Transverse colon (tissue), 4 donors: ENCODE results near the gene SMYD3. TPM values are rescaled to one million over a fixed set of nuclear protein-coding genes. Genes with fewer than 3 reads are reported as not detected.

Experiments
- DNase-seq: peaks from one replicate; pipeline ENCODE4 v3.0.0-alpha.2; 2019
- H3K27ac ChIP-seq, 4 donors: fragments of 200-600 bp; sonication (generic); 2 replicates each; pipeline ENCODE4 v1.5.1; 2016 to 2018; ENCODE audit warnings: inconsistent platforms in 4 of 4
- H3K27me3 ChIP-seq: fragments of 200-600 bp; sonication (generic); 2 replicates; pipeline ENCODE4 v1.5.1; 2017; ENCODE audit warnings: inconsistent platforms
- H3K36me3 ChIP-seq, 4 donors: fragments of 200-600 bp; sonication (generic); 2 replicates each; pipeline ENCODE4 v1.5.1; 2017 to 2019; ENCODE audit warnings: inconsistent platforms in 4 of 4
- H3K4me1 ChIP-seq, 4 donors: fragments of 200-600 bp; sonication (generic); 2 replicates each; pipeline ENCODE4 v1.5.1; 2017 to 2020; ENCODE audit warnings: inconsistent platforms in 4 of 4
- H3K4me3 ChIP-seq, 4 donors: fragments of 200-600 bp; sonication (generic); 1 replicate in 1 of 4; 2 replicates in 3 of 4; pipeline versions ENCODE4 v1.5.1 to v1.6.1; 2017 to 2019; ENCODE audit warnings: inconsistent platforms in 4 of 4
- H3K9me3 ChIP-seq, 2 donors: fragments of 200-600 bp; sonication (generic); 2 replicates each; pipeline ENCODE4 v1.5.1; 2017 to 2019; ENCODE audit warnings: inconsistent platforms in 2 of 2
- CTCF ChIP-seq, 5 experiments: fragments of 200-600 bp in 3 of 5; fragments of 450-650 bp in 2 of 5; sonication (generic) in 3 of 5; IDR thresholded peaks; 1 replicate in 2 of 5; 2 replicates in 3 of 5; pipeline ENCODE4 v1.5.1; 2016 to 2017; ENCODE audit warnings: antibody characterized with exemption in 5 of 5, inconsistent platforms in 3 of 5, mild to moderate bottlenecking in 2 of 5, moderate library complexity in 1 of 5
- EP300 ChIP-seq: sonication (generic); formaldehyde crosslinking; IDR thresholded peaks from one replicate; pipeline ENCODE4 v1.6.1; 2017; ENCODE audit warnings: antibody characterized with exemption, low read depth
- POLR2A ChIP-seq: fragments of 450-650 bp; IDR thresholded peaks from one replicate; pipeline ENCODE4 v1.6.1; 2016; ENCODE audit warnings: antibody characterized with exemption, mild to moderate bottlenecking, moderate library complexity
- POLR2AphosphoS5 ChIP-seq, 3 donors: sonication (generic); formaldehyde crosslinking; IDR thresholded peaks; one replicate each; pipeline ENCODE4 v1.6.1; 2016; ENCODE audit warnings: antibody characterized with exemption in 3 of 3
- WGBS, 2 donors: methylation state at CpG; one replicate each; pipeline ENCODE4 v1.1.5; 2018; ENCODE audit warnings: low coverage in 1 of 2; 5-methylcytosine and 5-hydroxymethylcytosine counted together
- in situ Hi-C, 4 donors: fragments of 200-750 bp; cut with MboI; loops; one replicate each; pipeline versions ENCODE4 v1.15.0 to v1.15.1; 2017; ENCODE audit warnings: low sequenced_read_pairs in 3 of 4, low pct_ligation_motif_present in 1 of 4, low pct_unique_long_range_greater_than_20kb in 1 of 4
- intact Hi-C: fragments of 100-400 bp; cut with DNase I; formaldehyde crosslinking; loops from one replicate; pipeline ENCODE4 v1.15.1; 2023; ENCODE audit warnings: low total_unique reads
- total RNA-seq, 4 donors: library from RNA; depleted of rRNA; stranded (reverse); fragments of >200 nt; gene quantifications; one replicate each; pipeline ENCODE4 v1.1.0, GENCODE V29; 2016

Gene SMYD3
- total RNA-seq, 4 donors from 2014 or later, result 10.5 to 31.3 (median 25.8) TPM

- H3K36me3 ChIP-seq, result no peaks in the 10 kb centered on the region
- no peak overlapping the region for H3K4me3 ChIP-seq
- TF ChIP-seq POLR2AphosphoS5 (IDR thresholded peaks at IDR 0.05), result no peak
- TF ChIP-seq CTCF (IDR thresholded peaks at IDR 0.05), result no peak
- TF ChIP-seq POLR2A, result no peak
- no peak for TF ChIP-seq EP300
- 97% methylated on average over 6 of the region's 10 CpGs; no CpG with 5 or more reads in 1 of the 2 donors for WGBS, 2 donors
- no peak overlapping the region for H3K27ac ChIP-seq
- H3K9me3 ChIP-seq, result peaks cover 26 to 27% of the 10 kb centered on the region in 2 donors
- H3K4me1 ChIP-seq, result no peaks in the 10 kb centered on the region
- in situ Hi-C loops, result no loop called here
- intact Hi-C loops, result no loop called here
- H3K27me3 ChIP-seq, result no peaks in the 10 kb centered on the region
- no peak for DNase-seq
Observed at GRCh38 chr1:246516126-246516525, 9.0 kb upstream of the SMYD3 start.

- Histone ChIP-seq H3K4me3 (no peak overlapping the region), H3K27ac (no peak overlapping the region), H3K4me1 (no peaks in the 10 kb centered on the region), H3K27me3 (no peaks in the 10 kb centered on the region), H3K9me3 (peaks cover 26 to 27% of the 10 kb centered on the region in 2 donors), H3K36me3 (no peaks in the 10 kb centered on the region)
- in situ Hi-C loops, result no loop called here
- no peak for DNase-seq
- WGBS, 2 donors, result 80 to 82% methylated on average over 3 of the region's 3 CpGs
- intact Hi-C loops, result loop anchor here (2.0 kb wide), 1 partner anchor 13 kb away; no protein-coding TSS in a partner anchor
- TF ChIP-seq POLR2AphosphoS5 (IDR thresholded peaks at IDR 0.05), result no peak
- no peak for TF ChIP-seq EP300
- no peak for TF ChIP-seq CTCF (IDR thresholded peaks at IDR 0.05)
- TF ChIP-seq POLR2A, result no peak
Observed at GRCh38 chr1:246515390-246516005, 8.4 kb upstream of the SMYD3 start.

GRCh38 chr1:246513619-246514343, 6.7 kb upstream of the SMYD3 start:
- TF ChIP-seq POLR2A (no peak), CTCF (IDR thresholded peaks at IDR 0.05) (no peak), POLR2AphosphoS5 (IDR thresholded peaks at IDR 0.05) (no peak), EP300 (no peak)
- no peak for DNase-seq
- in situ Hi-C loops, result no loop called here
- peaks cover 26 to 27% of the 10 kb centered on the region in 2 donors for H3K9me3 ChIP-seq
- no peaks in the 10 kb centered on the region for H3K36me3 ChIP-seq
- no peak overlapping the region for H3K27ac ChIP-seq
- H3K4me1 ChIP-seq, result no peaks in the 10 kb centered on the region
- H3K27me3 ChIP-seq, result no peaks in the 10 kb centered on the region
- WGBS, 2 donors, result 93% methylated on average over 7 of the region's 7 CpGs; no CpG with 5 or more reads in 1 of the 2 donors
- intact Hi-C loops, result loop anchor here (2.0 kb wide), 1 partner anchor 15 kb away; no protein-coding TSS in a partner anchor
- H3K4me3 ChIP-seq, result no peak overlapping the region

- no peak for DNase-seq
- in situ Hi-C loops, result no loop called here
- Histone ChIP-seq H3K4me1 (peaks cover 0 to 1% (median 0%) of the 10 kb centered on the region in 4 donors), H3K9me3 (peaks cover 26 to 27% of the 10 kb centered on the region in 2 donors), H3K36me3 (no peaks in the 10 kb centered on the region), H3K4me3 (no peak overlapping the region), H3K27ac (no peak overlapping the region), H3K27me3 (no peaks in the 10 kb centered on the region)
- intact Hi-C loops, result no loop called here
- WGBS, 2 donors, result 100% methylated on average over 5 of the region's 5 CpGs; no CpG with 5 or more reads in 1 of the 2 donors
- TF ChIP-seq CTCF (IDR thresholded peaks at IDR 0.05), result no peak
- no peak for TF ChIP-seq EP300
- TF ChIP-seq POLR2A, result no peak
- no peak for TF ChIP-seq POLR2AphosphoS5 (IDR thresholded peaks at IDR 0.05)
Observed at GRCh38 chr1:246513041-246513440, 6.0 kb upstream of the SMYD3 start.
